Inflammatory macrophage (primary cell): ENCODE data around the gene TBL1X.
A peak's percentile ranks its signal among the peaks of the same experiment; 100 is the strongest.
"Not testable (repeated sequence)": the region's sequence is repeated elsewhere in the genome, so short reads cannot be mapped to it uniquely, and the experiment has no call there.

Experiments used
- DNase-seq, 2 donors: peaks; one replicate each; pipeline ENCODE4 v3.0.0-alpha.2; 2020 to 2022

Gene TBL1X

GRCh38 chrX:9710332-9710731 lies 245.5 kb downstream of the TBL1X start:
- no peak for DNase-seq

- DNase-seq = no peak
Observed at GRCh38 chrX:9717376-9717775, 252.5 kb downstream of the TBL1X start.

- DNase-seq = no peak
Observed at GRCh38 chrX:9724711-9725110, 259.9 kb downstream of the TBL1X start.

DNA sequence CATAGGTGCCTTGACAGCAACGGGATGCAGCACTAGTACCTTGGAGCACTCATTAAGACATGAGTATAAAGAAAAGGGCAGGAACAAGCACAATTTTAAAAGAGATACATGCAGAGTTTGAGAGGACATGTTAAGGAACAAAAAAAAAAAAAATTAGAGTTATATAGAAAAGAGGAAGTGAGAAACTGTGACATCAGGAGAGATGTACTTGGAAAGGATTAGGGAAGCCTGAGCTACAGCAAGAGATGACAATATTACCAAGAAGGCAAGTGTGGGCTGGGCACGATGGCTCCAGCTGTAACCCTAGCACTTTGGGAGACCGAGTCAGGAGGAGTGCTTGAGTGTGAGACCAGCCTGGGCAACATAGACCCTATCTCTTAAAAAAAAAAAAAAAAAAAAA lies 263.4 kb downstream of the TBL1X start:
- peak; percentile 23 to 42 for DNase-seq

GRCh38 chrX:9729171-9729885 lies 264.5 kb downstream of the TBL1X start:
- DNase-seq = no peak

- no peak for DNase-seq
Observed at GRCh38 chrX:9730078-9730477, 265.2 kb downstream of the TBL1X start.

GRCh38 chrX:9730752-9731151 lies 265.9 kb downstream of the TBL1X start:
- DNase-seq = no peak

- DNase-seq = no peak
Observed at GRCh38 chrX:9737363-9737762, 272.5 kb downstream of the TBL1X start.

GRCh38 chrX:9738151-9738550 lies 273.3 kb downstream of the TBL1X start:
- DNase-seq = no peak

DNA sequence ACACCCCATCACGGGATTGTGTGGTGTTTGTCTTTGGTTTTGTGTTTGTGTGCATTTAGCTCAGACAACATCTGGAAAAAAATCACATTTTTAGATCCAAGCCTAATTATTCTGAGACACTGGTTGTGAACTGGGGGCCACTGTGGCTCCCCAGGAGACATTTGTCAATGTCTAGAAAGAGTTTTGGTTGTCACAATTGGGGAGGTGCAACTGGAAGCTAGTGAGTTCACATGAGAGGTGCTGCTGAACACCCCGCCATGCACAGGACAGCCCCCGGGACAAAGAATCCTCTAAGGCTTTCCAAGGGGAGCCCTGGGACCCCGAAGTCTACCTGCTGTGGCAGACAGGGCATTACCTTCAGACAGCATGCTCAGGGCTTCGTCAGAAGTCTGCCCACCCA lies 274.3 kb downstream of the TBL1X start:
- no peak for DNase-seq

DNA sequence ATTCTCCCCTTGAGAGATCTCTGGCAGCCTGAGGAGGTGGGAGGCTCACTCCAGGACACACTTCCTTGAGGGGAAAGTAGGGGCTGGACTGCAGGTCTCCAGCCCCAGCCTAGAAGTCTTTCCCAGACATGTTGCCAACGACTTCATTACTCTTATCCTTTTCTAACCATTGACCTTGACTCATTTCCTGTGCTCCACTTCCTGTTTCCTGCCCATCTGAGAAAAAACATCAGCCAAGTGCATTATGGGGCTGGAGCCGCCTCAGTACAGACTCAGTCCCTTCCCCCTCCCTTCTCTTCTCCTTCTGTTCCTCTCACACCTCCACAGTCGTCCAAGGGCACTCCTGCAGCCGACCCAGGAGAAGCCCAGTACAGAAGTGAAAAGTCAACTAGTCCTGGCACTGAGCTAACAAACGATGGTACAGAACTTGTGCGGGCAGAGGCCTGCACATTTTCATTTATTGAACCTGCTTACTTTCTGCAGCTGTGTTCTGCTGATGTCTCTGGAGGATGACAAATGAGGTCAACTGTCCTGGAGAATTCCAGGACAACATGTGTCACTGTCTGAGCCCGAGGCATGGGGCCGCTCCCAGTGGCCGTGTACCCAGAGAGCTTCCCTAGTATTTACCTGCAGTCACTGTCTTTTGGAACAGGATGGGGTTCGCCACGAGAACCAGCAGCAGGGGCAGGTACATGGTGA lies 280.7 kb downstream of the TBL1X start:
- no peak for DNase-seq

DNA sequence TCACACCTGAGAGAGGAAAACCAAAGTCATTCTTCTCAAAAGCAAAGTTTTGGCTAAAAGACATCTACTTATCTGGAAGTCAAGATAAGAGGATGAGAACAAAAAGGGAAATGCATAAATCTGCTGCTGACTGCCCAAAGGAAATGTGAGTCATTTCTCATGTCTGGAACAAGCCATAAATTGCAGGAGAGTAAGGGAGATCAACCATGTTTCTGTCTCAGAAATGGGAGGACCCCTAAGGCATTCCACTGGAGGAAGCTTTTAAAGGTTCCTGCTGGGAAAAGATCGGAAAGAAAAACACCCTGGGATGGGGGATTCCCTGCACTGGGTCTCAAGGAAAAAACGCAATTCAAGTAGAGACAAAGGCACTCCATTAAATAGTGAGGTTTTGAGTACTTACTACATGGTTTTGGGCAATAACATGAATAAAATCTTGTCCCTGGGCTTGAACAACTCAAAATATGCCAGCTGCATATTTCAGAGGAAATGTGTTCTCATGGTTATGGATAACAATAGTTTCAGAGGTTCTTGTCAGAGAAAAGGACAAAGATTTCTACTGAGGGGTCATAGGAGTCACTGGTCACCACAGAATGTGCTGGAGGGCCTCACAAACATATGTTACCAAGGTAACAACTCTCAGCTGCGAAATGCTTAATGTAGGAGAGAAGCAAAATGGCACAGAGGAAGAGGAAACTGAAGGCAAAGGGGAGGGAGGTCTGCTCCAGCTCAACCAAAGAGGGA lies 281.5 kb downstream of the TBL1X start:
- no peak for DNase-seq

- no peak for DNase-seq
Observed at GRCh38 chrX:9747644-9748043, 282.8 kb downstream of the TBL1X start.

- DNase-seq = no peak
Observed at GRCh38 chrX:9749146-9749692, 284.4 kb downstream of the TBL1X start.

- no peak for DNase-seq
Observed at GRCh38 chrX:9757366-9757765, 292.5 kb downstream of the TBL1X start.

DNA sequence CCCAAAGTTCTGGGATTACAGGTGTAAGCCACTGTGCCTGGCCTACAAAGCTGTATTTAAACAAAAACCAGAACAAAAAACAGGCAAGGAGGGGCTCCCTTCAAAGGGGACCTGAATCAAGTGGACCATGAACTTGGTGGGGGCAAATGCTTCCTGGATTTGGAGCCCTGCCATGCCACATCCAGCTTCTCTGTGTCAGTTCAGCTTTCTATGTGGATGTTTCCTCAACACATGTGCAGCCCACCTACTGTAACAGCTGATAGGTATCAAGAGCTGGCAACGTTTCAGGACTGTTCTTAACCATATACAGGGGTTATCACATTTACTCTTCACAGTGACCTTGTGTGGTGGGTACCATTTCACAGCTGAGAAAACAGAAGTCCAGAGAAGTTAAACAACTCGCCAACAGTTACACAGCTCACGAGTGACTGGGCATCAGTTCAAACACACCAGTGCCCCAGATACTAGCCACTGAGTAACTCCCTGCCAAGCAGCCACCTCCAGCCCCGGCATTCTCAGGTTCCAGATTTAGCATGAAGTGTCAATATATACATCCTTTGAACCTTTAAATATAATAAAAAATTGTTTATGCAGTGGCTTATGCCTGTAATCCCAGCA lies 293.3 kb downstream of the TBL1X start:
- no peak for DNase-seq

GRCh38 chrX:9759337-9759736 lies 294.5 kb downstream of the TBL1X start:
- no peak for DNase-seq

DNA sequence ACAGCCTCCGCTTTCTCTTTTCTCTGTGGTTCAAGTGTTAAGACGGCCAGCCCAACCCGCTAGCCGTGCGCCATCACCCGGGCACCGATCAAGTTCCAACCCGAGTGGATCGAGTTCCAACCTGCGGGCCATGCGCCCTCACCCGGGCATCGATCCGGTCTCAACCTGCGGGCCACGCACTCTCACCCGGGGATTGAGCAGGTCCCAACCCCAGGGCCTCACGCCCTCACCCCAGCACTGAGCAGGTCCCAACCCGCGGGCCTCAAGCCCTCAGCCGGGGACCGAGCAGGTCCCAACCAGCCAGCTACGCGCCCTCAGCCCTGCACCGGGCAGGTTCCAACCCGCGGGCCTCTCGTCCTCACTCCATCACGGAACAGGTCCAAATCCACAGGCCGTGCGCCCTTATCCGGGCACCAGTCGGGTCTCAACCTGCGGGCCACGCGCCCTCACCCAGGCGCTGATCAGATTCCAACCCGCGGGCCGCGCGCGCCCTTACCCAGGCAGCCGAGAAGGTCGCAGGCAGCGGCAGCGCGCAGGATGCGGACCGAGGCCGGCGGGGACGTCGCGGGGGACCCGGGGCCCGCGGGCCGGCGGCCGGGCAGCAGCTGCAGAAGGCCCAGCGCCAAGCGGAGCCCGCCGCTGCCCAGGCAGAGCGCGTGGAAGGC lies 300.3 kb downstream of the TBL1X start:
- no peak for DNase-seq

- DNase-seq = no peak
Observed at GRCh38 chrX:9765737-9766097, 300.9 kb downstream of the TBL1X start, which contains the start of gene GPR143. Gene GPR143 (minus strand): TSS chrX:9765847. CDS start chrX:9765817, 30 bp downstream.

- no peak for DNase-seq
Observed at GRCh38 chrX:9767375-9767774, 302.5 kb downstream of the TBL1X start.

DNA sequence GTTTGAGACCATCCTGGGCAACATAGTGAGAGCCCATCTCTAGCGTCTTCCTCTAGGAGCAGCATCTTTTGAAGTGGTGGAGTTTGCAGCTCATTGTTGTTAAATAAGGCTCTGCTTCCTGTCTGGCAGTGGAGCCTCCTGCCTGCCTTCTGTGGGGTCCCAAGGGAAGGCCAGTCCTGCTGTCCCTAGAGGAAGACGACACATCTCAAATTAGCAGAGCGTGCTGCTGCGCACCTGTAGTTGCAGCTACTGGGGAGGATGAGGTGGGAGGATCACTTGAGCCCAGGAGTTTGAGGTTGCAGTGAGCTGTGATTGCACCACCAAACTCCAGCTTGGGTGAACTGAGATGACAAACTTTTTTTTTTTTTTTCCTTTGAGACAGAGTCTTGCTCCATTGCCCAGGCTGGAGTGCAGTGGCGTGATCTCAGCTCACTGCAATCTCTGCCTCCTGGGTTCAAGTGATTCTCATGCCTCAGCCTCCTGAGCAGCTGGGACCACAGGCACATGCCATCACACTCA lies 303.5 kb downstream of the TBL1X start:
- DNase-seq = not testable (repeated sequence)

GRCh38 chrX:9770319-9770718 lies 305.5 kb downstream of the TBL1X start:
- DNase-seq = no peak
